GM21515 (cell line): ENCODE measurements around the gene SLX1A.
A peak's percentile ranks its signal among the peaks of the same experiment; 100 is the strongest.
"Not testable (repeated sequence)": the region's sequence is repeated elsewhere in the genome, so short reads cannot be mapped to it uniquely, and the experiment has no call there.

Experiments
- ATAC-seq: cut with Tn5 transposase; IDR thresholded peaks from one replicate; pipeline ENCODE4 v1.9.1; 2021; ENCODE audit not compliant: unreplicated experiment

The SLX1A gene

DNA sequence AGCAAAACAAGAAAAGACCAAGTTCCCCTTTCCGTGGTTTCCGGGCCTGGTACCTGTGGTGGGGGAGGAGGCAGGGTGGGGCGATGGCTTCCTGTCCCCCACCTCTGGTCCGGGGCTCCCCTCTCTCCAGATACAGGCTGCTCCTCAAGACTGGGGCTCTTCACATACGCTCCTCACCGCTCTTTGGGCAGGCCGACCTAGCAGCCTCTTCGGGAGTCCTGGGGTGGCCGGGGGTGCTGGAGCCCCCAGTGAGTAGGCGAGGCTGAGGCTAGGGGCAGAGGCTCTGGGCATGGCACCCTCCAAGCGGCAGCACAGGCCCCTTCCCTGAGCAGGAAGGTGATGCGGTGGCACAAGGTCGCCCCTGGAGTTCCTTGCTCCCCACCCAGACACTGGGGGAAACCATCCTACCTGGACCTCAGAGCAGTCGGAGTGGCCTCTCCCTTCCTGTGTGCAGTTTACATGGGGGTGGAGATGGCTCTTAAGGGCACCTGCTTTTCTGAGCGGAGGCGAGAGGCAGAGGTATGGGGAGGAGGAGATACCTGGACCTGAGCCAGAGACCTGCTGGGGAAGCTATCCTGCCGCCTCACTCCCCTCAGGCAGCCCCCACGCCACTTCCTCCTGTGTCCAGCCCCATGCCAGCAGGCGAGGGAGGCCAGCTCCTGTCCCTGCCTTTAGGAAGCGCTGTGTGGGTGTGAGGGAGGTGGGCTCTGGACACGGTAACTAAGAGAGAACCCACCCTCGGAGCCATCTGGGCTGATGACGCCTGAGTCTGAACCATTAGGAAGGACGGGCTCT, 9.4 kb upstream of the SLX1A start:
- ATAC-seq, result peak; percentile 1

DNA sequence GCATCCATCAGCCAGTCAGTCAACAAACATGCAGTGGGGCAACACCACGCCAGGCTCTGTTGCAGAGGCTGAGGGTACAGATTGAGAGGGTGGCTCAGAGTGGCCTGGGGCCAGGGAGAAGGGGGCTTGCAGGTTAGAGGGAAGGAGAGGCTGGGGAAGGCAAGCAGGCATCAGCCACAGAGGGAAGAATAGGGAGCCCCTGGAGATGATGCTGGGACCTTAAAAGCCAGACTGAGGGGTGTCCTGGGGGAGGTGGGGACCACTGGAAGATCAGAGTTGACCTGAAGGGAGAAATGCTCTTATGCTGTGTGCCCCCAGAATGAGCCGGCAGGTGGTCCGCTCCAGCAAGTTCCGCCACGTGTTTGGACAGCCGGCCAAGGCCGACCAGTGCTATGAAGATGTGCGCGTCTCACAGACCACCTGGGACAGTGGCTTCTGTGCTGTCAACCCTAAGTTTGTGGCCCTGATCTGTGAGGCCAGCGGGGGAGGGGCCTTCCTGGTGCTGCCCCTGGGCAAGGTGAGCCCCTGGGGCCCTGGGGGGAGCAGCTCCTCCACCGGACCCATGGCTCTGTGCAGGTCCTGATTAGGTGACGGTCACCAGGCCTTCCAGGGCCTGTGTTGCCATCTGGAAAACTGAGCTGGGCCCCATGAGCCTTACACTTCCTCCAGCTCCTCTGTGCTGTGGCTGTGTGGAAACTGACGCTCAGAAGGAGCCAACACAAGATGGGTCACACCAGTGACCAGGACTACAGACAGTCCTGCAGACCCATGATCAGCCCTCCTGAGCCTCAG, 8.6 kb upstream of the SLX1A start:
- no peak for ATAC-seq

DNA sequence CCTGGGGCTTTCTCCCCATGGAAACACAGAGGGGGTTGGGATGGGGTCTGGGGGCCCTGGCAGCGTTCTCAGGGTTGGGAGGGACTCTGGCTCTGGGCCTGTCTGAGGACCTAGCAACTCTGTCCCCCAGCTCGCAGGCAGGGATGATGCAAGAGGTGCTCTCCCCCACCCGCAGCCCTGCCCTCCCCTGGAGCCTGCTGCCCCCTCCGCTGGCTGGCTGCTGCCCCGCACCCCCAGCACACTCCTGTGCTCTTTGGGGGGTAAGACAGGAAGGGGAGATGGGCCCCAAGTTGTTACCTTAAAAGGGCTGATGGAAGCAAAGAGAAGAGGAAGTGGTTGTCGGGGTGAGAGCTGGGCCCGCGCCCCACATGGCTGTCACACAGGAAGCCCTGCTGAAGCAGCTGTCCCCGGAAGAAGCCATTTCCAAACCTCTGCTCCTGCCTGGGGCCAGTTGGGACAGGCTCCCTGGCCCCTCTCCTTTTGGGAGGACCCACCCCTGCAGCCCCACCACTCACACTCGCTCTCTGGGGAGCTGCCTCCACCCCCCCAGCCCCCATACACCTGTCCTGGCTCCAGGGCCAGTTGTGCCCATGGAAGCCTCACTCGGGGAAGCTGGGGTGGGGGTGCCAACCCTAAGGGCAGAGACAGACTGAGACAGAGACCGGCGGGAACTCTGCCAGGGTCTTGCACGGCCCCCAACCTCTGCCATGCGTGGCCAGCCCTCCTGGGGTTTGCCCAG, 7.8 kb upstream of the SLX1A start:
- peak; percentile 26 for ATAC-seq

DNA sequence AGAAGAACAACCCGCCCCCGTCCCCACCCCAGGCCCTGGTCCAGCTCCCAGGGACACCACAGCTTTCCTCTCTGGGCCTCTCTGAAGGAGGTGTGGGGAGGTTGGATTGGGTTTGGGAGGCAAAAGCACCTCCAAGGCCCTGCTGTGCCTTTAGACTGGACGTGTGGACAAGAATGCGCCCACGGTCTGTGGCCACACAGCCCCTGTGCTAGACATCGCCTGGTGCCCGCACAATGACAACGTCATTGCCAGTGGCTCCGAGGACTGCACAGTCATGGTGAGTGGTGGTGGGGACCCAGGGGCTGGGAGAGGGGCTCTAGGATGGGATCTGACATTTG, 7.3 kb upstream of the SLX1A start:
- no peak for ATAC-seq

DNA sequence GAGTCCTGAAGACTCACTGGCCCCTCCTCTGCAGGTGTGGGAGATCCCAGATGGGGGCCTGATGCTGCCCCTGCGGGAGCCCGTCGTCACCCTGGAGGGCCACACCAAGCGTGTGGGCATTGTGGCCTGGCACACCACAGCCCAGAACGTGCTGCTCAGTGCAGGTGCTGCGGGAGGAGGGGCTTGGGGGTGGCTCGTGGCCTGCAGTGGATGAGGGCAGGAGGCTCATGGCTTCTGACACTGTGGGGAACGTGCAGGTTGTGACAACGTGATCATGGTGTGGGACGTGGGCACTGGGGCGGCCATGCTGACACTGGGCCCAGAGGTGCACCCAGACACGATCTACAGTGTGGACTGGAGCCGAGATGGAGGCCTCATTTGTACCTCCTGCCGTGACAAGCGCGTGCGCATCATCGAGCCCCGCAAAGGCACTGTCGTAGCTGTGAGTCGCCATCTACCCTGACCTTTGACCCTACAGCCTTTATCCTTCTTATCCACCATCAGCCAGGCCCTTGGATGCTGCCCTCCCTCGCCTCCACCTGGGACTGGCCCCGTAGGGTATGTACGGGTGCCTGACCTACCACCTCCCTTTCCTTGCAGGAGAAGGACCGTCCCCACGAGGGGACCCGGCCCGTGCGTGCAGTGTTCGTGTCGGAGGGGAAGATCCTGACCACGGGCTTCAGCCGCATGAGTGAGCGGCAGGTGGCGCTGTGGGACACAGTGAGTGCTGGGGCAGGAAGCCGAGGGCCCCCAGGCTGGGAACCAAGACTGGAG, 6.7 kb upstream of the SLX1A start:
- no peak for ATAC-seq

DNA sequence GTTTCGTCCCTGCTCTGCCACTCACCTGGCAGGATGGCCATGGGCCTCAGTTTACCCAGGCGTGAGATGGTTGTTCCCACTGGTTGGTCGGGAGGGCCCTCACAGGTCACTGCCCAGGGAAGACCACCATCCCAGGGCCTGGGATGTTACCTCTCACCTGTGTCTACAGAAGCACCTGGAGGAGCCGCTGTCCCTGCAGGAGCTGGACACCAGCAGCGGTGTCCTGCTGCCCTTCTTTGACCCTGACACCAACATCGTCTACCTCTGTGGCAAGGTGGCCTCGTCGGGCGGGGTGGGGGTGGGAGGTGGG, 6.2 kb upstream of the SLX1A start:
- ATAC-seq, result no peak

DNA sequence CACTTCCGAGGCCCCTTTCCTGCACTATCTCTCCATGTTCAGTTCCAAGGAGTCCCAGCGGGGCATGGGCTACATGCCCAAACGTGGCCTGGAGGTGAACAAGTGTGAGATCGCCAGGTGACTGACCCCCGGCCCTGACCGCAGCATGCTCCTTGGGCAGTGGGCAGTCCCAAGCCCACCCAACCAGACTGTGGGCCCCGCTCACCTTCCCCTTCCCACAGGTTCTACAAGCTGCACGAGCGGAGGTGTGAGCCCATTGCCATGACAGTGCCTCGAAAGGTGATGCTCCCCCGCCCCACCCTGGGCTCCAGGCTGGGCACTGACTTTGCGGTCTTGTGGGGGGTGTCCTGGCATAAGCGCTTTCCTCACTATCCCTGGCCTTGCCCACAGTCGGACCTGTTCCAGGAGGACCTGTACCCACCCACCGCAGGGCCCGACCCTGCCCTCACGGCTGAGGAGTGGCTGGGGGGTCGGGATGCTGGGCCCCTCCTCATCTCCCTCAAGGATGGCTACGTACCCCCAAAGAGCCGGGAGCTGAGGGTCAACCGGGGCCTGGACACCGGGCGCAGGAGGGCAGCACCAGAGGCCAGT, 5.6 kb upstream of the SLX1A start:
- no peak for ATAC-seq

DNA sequence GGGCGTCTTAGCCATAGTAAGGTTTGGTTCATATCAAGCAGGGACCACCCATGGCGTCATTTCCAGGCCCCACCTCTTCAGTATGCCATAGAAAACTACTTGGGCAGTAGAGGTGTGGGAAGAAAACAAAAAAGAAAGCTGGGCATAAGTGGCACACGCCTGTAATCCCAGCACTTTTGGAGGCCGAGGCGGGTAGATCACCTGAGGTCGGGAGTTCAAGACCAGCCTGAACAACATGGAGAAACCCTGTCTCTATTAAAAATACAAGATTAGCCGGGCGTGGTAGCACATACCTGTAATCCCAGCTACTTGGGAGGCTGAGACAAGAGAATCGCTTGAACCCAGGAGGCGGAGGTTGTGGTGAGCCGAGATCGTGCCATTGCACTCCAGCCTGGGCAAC, 2.5 kb upstream of the SLX1A start:
- not testable (repeated sequence) for ATAC-seq

DNA sequence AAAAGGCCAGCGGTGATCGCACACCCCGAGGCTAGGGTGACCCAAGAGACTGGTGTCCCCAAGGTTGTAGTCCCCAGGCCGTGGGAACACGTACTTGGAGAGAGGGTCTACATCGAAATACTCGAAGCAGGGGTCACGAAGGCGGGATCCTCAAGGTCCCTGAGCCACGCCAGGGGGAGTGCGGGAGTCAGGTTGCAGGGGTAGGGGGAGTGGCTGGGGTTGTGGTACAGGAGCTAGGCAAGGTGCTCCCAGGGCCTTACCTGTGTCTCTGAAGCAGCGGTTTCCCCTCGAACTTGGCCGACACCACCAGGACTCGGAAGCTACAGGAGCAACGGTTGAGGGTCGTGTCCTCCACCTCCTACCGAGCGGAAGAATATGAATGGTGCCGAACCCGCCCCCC, 577 bp upstream of the SLX1A start:
- ATAC-seq, result peak; percentile 10

DNA sequence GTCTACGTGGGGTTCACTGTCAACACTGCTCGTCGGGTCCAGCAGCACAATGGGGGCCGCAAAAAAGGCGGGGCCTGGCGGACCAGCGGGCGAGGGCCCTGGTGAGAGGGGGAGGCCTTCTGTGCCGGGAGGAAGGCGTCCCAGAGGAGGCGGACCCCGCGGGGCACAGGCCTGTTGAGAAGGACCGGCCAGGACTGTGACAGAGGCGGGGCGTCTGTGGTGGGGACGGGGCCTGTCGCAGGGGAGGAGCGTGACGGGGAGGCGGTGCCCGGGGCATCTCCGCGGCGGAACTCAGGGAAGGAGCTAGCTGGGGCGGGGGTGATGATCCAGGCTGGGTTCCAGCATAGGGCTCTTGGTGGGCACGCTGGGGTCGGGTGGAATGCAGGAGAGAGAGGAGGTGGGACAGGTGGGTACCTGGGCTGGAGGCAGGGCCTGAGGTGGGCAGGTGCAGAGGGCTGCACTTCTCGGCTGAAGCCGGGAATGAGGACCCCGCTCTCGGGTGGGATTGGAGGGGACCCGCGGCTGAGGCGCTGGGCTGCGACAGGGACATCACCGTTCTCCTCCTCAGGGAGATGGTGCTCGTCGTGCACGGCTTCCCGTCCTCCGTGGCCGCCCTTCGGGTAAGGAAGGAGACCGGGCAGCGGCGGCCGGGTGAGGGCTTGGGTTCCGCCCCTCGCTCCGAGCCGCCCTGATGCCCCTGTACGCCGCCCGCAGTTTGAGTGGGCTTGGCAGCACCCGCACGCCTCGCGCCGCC, 674 bp downstream of the SLX1A start:
- ATAC-seq, result peak; percentile 50

DNA sequence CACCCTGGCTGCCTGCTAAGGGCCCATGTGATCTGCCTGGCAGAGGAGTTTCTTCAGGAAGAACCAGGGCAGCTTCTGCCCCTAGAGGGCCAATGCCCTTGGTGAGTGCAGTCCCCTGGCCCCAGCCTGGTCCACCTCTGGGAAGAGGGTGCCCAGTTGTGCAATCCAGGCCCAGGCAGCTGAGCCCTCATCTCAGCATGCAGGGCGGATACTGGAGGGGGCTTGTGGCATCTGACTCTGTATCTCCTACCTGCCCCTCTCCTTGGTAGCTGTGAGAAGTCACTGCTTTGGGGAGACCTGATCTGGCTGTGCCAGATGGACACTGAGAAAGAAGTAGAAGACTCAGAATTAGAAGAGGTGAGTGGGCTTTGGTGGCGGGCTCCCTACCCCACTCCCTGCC, 3.3 kb downstream of the SLX1A start:
- not testable (repeated sequence) for ATAC-seq

DNA sequence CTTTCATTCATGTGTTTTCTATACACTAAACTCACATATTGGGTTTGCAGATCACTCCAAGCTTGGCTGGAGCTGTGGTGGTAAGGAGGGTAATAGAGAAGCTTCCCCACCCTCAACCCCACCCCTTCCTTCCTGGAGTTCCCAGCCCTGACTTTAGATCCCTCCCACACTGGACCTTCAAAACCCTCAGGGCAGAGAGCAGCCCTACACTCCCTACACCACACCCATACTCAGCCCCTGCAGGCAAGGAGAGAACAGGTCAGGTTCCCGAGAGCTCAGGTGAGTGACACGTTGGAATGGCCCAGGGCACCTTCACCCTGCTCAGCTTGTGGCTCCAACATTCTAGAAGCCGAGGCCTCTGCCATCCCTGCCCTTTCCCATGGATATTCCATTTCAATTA, 5.4 kb downstream of the SLX1A start, which contains the start of gene SULT1A3:
TSS of gene SULT1A3 (plus strand) at position 207 of the 400 bp plus-strand sequence. CDS start 1,474 bp downstream, outside the sequence.
- ATAC-seq, result not testable (repeated sequence)

DNA sequence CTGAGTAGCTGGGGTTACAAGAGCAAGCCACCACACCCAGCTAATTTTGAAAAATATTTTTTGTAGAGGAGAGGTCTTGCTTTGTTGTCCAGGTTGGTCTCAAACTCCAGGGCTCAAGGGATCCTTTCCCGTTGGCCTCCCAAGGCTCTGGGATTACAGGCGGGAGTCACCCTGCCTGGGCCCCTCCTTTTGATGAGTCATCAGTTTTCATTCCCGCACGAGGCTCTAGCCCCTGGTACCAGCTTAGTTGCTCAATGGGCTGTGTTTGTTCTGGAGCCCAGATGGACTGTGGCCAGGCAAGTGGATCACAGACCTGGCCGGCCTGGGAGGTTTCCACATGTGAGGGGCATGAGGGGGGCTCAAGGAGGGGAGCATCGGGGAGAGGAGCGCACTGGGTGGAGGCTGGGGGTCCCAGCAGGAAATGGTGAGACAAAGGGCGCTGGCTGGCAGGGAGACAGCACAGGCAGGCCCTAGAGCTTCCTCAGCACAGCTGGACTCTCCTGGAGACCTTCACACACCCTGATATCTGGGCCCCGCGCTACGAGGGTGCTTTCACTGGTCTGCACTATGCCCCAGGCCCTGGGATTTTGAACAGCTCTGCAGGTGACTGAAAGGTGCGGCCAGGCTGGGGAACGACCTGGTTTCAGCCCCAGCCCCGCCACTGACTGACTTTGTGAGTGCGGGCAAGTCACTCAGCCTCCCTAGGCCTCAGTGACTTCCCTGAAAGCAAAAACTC, 6.1 kb downstream of the SLX1A start:
- ATAC-seq, result not testable (repeated sequence)

DNA sequence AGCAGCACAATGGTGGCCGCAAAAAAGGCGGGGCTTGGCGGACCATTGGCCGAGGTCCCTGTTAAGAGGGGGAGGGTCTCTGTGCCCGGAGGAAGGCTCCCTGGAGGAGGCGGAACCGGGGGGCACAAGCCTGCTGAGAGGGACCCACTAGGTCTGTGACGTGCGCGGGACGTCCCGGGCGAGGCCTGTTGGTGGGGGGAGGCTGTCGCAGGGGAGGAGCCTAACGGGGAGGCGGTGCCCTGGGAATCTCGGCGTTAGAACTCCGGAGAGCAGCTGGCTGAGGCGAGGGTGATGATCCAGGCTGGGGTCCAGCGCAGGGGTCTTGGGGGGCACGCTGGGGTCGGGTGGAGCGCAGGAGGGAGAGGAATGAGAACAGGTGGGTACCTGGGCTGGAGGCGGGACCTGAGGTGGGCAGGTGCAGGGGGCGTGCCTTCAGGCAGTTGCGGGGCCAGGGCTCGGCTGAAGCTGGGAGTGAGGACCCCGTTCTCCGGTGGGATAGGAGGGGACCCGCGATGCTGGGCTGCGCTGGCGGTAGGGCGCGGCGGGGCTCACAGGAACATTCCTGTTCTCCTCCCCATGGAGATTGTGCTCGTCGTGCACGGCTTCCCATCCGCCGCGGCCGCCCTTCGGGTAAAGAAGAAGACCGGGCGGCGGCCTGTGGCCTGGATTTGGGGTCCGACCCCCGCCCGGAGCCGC, 12.0 kb downstream of the SLX1A start:
- not testable (repeated sequence) for ATAC-seq

DNA sequence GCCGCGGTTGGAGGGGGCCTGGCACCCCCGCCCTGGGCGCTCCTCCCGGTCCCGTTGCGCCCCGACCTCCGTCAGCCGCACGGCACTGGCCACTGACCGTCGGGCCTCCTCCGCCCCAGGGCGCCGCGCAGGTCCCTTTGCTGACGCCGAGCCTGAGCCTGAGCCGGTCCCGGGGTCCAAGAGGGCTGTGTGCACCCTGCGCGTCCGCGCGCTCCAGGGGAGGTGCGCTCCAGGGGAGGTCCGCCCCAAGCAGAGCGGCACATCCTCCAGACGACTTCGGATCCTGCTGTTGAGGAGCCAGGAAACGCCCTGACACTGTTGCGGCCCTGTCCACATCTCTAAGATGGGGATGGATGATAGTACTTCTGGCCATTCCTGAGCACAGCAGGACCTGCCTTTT, 12.6 kb downstream of the SLX1A start:
- not testable (repeated sequence) for ATAC-seq

DNA sequence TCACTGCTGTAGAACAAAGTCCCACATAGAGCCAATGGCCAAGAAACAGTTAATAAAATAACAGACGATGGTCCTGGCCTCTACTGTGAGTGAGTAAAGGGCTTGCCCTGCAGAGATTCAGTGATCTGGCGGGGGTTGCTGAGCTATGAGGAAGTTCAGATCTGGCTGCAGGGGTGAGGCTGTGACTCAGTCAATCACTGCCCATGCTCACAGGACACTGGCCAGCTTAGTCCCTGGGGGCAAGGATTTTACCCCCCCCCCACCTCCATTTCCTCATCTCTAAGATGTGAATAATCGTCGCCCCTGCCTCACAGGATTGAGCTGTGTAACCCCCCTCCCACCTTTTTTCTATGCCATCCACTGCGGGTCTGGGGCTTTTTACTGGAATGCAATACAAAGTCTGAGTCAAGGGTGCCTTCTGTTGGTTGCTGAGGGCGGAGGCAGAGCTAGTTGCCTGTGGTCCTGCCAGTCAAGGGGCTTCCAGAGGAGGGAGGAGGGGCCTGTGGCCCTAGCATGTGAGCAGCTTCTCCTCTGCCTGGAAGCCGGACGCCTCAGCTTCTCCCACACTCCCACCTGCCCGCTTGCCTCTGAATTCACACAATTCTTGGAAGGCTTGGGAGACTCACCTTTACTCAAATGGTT, 13.5 kb downstream of the SLX1A start:
- ATAC-seq, result not testable (repeated sequence)

DNA sequence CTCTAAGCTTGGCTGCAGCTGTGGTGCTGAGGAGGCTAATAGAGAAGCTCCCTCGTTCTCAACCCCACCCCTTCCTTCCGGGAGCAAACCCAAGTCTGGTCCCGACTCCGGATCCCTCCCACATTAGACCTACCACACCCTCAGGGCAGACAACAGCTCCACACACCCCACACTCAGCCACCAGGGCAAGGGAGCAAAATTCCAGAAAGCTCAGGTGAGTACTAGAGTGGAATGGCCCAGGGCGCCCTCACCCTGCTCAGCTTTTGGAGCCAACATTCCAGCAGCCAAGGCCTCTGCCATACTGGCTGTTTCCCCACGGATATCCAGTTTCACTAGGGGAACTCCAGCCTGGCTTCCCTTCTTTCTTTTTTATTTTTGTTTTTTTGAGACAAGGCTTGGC, 15.4 kb downstream of the SLX1A start:
- not testable (repeated sequence) for ATAC-seq

DNA sequence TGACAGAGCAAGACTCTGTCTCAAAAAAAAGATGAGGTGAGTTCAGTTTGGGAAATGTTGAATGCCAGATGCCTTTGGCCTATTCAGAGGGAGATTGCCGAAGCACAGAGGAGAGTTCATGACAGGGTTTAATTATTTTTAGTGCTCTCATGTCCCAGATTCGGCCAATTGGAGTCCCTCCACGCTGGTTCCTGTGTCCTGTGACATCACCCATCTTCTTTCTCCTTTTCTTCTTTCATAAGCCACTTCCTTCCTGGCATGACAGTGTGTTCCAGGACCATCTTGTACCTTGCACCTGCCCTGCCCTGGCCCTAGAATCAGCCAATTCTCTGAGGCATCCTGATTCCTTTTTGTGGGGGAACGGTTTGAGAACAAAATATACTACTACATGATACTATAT, 17.7 kb downstream of the SLX1A start:
- not testable (repeated sequence) for ATAC-seq
